Frontal cortex (tissue), 4 donors: ENCODE data around the gene TARDBP. TPM values are rescaled to one million over a fixed set of nuclear protein-coding genes. Genes with fewer than 3 reads are reported as not detected.
"Not testable (repeated sequence)": the region's sequence is repeated elsewhere in the genome, so short reads cannot be mapped to it uniquely, and the experiment has no call there.

Source experiments
- DNase-seq, 2 donors: peaks; one replicate each; pipeline ENCODE4 v3.0.0; 2012; ENCODE audit warnings: low spot score in 2 of 2
- FAIRE-seq: peaks from 2 replicates; lab custom pipeline; 2012; peaks lifted over from hg19 to GRCh38; lab: Jason Lieb, UNC
- total RNA-seq: library from RNA; depleted of rRNA; stranded (reverse); fragments of >200 nt; gene quantifications from one replicate; pipeline ENCODE4 v1.2.3, GENCODE V29; 2014
- donor health status: control.
- donor health status: control.
- donor health status: control.

Gene TARDBP
- total RNA-seq, 1 donor from 2014 or later: 101 TPM

GRCh38 chr1:10990828-10991227, 21.6 kb upstream of the TARDBP start:
- FAIRE-seq (no peak), DNase-seq (no peak)

- not testable (repeated sequence) for FAIRE-seq, DNase-seq
These were observed 20.4 kb upstream of the TARDBP start for GRCh38 chr1:10992004-10992403.

- no peak for FAIRE-seq
- DNase-seq: no peak
These were observed 19.6 kb upstream of the TARDBP start for GRCh38 chr1:10992864-10993263.

- DNase-seq (no peak), FAIRE-seq (no peak)
These were observed 16.4 kb upstream of the TARDBP start for GRCh38 chr1:10996100-10996499.

- DNase-seq: no peak
These were observed 11.9 kb upstream of the TARDBP start for GRCh38 chr1:11000526-11000925.

GRCh38 chr1:11013160-11013531, 692 bp downstream of the TARDBP start:
- DNase-seq (no peak), FAIRE-seq (no peak)

More at GRCh38 chr1:11000526-11000925, 11.9 kb upstream of the TARDBP start:
- no peak for FAIRE-seq

GRCh38 chr1:11019358-11019757, 6.9 kb downstream of the TARDBP start:
- FAIRE-seq, DNase-seq: not testable (repeated sequence)

- FAIRE-seq (no peak), DNase-seq (no peak)
These were observed 7.5 kb downstream of the TARDBP start for GRCh38 chr1:11019971-11020370.

- FAIRE-seq: no peak
- no peak for DNase-seq
These were observed 10.7 kb downstream of the TARDBP start for GRCh38 chr1:11023201-11023600.

GRCh38 chr1:11024154-11024873, 11.9 kb downstream of the TARDBP start:
- DNase-seq: no peak
- FAIRE-seq: no peak

GRCh38 chr1:11024874-11025203, 12.4 kb downstream of the TARDBP start:
- no peak for FAIRE-seq
- no peak for DNase-seq

GRCh38 chr1:11025618-11026017, 13.2 kb downstream of the TARDBP start:
- no peak for FAIRE-seq
- no peak for DNase-seq

GRCh38 chr1:11026052-11026451, 13.6 kb downstream of the TARDBP start:
- FAIRE-seq (no peak), DNase-seq (no peak)

- FAIRE-seq: no peak
- DNase-seq: no peak
These were observed 14.4 kb downstream of the TARDBP start for GRCh38 chr1:11026903-11027302.

GRCh38 chr1:11027316-11027715, 14.9 kb downstream of the TARDBP start:
- no peak for FAIRE-seq

GRCh38 chr1:11028018-11028417, 15.6 kb downstream of the TARDBP start:
- no peak for FAIRE-seq

More at GRCh38 chr1:11027316-11027715, 14.9 kb downstream of the TARDBP start:
- DNase-seq: no peak

GRCh38 chr1:11030865-11031264, 18.4 kb downstream of the TARDBP start:
- FAIRE-seq: no peak
- DNase-seq: no peak

More at GRCh38 chr1:11028018-11028417, 15.6 kb downstream of the TARDBP start:
- DNase-seq: no peak

- FAIRE-seq: no peak
- no peak for DNase-seq
These were observed 19.3 kb downstream of the TARDBP start for GRCh38 chr1:11031624-11032262.

- not testable (repeated sequence) for FAIRE-seq, DNase-seq
These were observed 24.7 kb downstream of the TARDBP start for GRCh38 chr1:11037019-11037739.

- FAIRE-seq (peak; percentile 82), DNase-seq (peak; percentile 71 to 86)
These were observed 25.3 kb downstream of the TARDBP start for GRCh38 chr1:11037740-11038182.
